Ovary (tissue), 3 donors: ENCODE data around the gene GJB4.

Source experiments
- POLR2A ChIP-seq: fragments of 450-650 bp; IDR thresholded peaks from one replicate; pipeline ENCODE4 v1.6.1; 2017; ENCODE audit warnings: antibody characterized with exemption, mild to moderate bottlenecking, moderate library complexity
- TF ChIP-seq, protein P1 (sequence below), 3 donors: fragments of 450-650 bp in 2 of 3; fragments of 200-600 bp in 1 of 3; IDR thresholded peaks; one replicate each; pipeline versions ENCODE4 v1.5.1 to v1.8.0; 2016 to 2022; ENCODE audit warnings: antibody characterized with exemption in 3 of 3, mild to moderate bottlenecking in 1 of 3
- donor health status: DM: no; HTN: no; CAD: no.

- TF ChIP-seq, protein P1, sequence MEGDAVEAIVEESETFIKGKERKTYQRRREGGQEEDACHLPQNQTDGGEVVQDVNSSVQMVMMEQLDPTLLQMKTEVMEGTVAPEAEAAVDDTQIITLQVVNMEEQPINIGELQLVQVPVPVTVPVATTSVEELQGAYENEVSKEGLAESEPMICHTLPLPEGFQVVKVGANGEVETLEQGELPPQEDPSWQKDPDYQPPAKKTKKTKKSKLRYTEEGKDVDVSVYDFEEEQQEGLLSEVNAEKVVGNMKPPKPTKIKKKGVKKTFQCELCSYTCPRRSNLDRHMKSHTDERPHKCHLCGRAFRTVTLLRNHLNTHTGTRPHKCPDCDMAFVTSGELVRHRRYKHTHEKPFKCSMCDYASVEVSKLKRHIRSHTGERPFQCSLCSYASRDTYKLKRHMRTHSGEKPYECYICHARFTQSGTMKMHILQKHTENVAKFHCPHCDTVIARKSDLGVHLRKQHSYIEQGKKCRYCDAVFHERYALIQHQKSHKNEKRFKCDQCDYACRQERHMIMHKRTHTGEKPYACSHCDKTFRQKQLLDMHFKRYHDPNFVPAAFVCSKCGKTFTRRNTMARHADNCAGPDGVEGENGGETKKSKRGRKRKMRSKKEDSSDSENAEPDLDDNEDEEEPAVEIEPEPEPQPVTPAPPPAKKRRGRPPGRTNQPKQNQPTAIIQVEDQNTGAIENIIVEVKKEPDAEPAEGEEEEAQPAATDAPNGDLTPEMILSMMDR (IDR thresholded peaks at IDR 0.05) = no peak
- no peak for TF ChIP-seq POLR2A
Measured at GRCh38 chr1:34777519-34778321, 18.2 kb downstream of the GJB4 start.
